DMS 273 treated with DMSO at 0.1 percent for 48 hours (cell line): ENCODE measurements around the gene ANXA5.
"Not testable (repeated sequence)": the region's sequence is repeated elsewhere in the genome, so short reads cannot be mapped to it uniquely, and the experiment has no call there.

Experiments used
- DNase-seq: peaks from one replicate; lab custom pipeline; 2025; lab: John Stamatoyannopoulos, UW

The ANXA5 gene

GRCh38 chr4:121677524-121677923 is 19.3 kb downstream of the ANXA5 start:
- DNase-seq = no peak

DNA sequence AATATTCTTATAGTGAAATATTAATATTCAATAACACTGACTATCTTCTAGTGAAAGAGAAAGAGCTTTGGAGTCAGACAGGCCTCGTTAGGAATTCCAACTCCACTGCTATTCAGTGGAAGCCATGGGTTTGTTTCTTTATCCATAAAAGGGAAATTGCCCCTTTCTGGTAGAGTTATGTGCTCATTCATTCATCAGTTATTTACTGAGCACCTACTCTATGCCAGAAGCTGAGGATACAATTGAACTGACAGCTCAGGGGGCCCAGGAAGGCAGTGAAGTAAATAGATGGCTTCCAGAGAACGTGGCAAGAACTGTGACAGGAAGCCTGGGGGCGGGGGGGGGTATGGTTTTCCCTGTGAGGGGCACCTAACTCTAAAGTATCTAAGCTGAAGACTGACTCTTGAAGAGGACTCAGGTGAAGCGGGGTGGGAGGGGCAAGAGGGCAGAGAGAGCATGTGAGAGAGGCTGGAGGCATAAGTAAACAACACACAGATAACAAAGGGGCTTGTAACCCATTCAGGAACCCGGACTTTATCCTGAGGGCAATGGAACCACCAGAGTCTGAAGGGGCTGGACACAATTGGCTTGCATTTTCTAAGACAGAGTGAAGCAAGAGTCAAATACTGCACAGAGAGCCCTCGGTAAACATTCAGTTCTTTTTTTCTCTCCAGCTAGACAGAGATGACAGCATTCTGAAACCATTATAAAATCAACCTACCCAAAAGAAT is 20.3 kb downstream of the ANXA5 start:
- DNase-seq = no peak

DNA sequence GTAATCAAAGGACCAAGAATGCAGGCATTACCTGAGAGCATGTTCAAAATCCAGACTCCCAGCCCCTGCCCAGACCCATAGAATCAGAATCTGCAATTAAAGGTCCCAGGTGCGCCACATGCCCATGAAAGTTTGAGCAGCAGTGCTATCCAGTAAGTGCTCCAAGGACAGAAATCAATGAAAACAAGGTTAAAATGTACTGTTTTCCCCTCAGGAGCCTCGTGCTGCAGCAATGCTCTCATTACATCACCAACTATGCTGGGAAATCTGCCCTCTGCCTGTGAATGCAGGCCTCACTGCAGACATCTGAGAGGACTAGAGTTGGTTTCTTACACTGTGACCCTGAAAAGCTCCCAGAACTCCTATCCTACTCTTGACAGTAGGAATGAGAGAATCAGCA is 21.1 kb downstream of the ANXA5 start:
- DNase-seq = no peak

GRCh38 chr4:121674696-121675095 is 22.1 kb downstream of the ANXA5 start:
- no peak for DNase-seq

DNA sequence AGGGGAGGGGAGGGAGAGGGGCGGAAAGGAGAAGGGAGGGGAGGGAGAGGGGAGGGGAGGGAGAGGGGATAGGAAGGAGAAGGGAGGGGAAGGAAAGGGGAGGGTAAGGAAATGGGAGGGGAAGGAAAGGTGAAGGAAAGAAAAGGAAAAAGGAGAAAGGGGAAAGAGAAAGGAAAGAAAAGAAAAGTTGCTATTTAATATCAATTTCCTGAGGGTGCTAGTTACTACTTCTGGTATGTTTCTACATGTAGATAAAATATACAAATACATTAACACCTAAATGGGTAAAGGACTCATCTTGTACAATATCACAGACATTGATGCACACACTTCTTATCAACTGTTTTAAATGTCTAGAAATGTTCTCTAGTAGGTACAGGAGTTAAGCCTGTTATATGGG is 22.6 kb downstream of the ANXA5 start:
- no peak for DNase-seq

DNA sequence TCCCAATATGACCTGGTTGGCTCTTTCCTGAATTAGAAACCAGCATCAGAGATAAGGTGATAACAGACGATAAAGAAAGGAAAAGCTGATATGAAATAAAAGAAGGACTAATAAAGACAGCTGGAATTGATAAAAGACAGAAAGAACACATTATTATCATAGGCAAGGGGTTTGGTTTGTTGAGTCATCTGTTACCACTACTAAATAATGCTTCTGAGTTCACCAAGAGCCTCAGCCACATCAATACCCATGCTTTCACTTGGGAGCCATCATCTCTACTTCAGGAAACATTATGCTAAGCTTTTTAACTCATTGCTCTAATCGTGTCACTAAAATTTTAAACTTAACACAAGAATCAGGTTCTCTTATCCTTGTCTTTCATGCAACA is 27.6 kb downstream of the ANXA5 start:
- DNase-seq = no peak

DNA sequence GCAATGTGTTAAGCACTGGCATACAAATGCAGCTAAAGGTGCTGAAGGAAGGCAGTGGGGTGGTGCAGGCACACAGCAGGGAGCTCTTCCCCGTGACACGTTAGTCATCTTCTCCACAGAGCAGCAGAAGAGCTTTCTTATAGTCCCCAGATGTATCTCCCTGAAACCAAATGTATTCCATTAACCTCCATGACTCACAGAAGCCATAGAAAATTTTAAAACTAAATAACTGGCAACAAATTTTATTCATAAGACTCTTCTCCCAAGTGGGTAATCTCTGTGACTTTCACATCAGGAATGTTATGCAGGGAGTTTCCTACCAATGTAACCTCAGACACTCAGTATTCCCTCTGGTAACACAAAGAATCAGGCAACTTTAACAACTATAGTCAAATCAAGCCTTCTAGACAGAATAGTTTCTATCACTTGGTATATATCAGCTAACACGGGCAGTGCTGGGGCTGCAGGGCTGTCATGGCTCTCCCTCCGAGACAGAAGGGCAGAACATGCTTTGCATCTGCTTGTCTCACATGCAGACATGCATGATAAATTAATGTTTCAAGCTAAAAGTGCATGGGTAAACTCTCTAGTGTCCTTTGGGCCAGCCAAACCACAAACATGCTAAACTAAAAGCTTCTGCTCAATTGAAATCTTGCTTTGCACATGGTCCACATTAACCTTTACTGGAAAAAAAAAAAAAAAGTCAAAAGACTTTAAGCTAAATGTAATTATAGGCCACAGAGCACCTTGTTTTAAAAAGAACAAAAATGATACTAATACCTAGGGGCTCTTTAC is 28.2 kb downstream of the ANXA5 start:
- DNase-seq = no peak

DNA sequence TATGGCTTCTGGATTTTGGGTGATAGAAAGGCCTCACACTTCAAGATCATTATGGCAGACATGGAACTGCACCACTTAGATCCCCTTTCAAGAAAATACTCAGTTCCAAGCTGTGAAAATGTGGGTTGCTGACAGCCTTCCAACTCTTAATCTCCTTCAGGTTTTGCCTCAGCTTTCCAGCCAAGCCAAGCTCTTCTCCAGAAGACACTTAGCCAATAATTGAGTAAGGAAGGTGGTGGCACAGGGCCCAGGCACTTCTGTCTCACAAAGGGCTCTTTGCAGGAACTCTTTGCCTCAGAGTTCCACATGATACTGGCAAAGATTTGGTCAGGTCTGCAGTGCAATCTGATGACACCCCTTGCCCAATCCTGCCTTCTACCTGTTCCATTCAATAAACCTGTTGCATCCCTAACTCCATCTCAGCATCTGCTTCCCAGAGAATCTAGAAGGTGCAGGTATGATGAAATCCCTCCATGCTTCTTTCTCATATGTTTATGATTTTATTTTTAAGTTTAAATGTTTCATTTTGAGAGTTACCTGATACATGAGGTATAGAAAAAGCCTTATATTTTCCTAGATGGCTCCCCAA is 30.6 kb downstream of the ANXA5 start:
- DNase-seq = no peak

- no peak for DNase-seq
These were observed 31.4 kb downstream of the ANXA5 start for GRCh38 chr4:121665371-121665770.

GRCh38 chr4:121662225-121662624 is 34.6 kb downstream of the ANXA5 start:
- DNase-seq = no peak

DNA sequence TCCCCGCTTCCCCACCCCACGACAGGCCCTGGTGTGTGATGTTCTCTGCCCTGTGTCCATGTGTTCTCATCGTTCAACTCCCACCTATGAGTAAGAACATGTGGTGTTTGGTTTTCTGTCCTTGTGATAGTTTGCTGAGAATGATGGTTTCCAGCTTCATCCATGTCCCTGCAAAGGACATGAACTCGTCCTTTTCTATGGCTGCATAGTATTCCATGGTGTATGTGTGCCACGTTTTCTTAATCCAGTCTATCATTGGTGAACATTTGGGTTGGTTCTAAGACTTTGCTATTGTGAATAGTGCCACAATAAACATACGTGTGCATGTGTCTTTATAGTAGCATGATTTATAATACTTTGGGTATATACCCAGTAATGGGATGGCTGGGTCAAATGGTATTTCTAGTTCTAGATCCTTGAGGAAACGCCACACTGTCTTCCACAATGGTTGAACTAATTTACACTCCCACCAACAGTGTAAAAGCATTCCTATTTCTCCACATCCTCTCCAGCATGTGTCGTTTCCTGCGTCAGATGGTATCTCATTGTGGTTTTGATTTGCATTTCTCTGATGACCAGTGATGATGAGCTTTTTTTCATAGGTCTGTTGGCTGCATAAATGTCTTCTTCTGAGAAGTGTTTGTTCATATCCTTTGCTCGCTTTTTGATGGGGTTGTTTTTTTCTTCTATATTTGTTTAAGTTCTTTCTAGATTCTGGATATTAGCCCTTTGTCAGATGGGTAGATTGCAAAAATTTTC is 36.4 kb downstream of the ANXA5 start:
- DNase-seq = not testable (repeated sequence)

- DNase-seq = no peak
These were observed 38.7 kb downstream of the ANXA5 start for GRCh38 chr4:121658125-121658524.

DNA sequence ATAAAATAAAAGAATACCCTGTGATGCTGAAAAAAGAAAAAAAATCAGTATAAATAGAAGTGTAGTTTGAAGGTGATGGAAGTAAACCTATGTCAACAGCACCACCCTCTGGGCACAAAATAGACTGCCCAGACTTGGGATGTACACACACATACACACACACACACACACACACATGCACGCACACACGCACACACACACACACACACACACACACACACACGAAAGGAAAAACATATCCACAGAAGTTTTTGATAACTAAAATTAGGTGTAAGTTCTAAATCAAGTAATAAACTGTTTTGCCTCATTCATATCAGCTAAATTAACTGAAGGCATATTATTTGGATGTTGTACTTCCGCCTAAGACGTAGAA is 40.5 kb downstream of the ANXA5 start:
- no peak for DNase-seq

DNA sequence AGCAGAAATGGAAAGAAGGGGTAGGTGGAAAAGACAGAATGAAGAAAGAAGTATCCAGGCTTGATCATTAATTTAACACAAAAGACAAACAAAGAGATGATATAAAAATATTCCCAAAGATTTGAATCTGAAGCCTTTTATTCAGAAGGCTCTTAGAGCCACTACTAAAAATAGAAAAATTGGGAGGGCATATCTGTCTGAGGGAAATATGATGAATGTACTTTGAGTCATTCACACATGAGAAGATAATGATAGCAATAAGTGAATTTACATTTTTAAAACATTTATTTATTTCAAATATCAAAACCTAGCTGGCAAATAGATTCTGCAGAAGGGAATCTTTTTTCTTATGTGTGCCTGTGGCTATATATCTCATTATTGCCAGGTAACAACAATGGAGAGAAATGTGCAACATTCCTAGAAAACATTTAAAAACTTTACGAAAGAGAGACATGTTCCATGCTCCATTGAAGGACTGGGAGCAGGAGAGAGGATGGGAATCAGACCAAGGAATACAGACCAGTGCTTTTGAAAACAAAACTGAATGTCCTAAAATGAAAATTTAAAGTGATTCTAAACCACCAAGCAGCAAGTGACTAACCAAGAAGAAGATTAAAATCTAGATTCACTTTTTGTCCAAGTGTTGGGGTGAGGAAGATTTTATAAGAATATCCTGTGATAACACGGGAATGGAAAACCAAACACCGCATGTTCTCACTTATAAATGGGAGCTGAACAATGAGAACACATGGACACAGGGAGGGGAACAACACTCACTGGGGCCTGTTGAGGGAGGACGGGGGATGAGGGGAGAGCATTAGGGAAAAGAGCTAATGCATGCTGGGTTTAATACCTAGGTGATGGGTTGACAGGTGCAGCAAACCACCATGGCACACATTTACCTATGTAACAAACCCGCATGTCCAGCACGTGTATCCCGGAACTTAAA is 41.2 kb downstream of the ANXA5 start:
- no peak for DNase-seq

DNA sequence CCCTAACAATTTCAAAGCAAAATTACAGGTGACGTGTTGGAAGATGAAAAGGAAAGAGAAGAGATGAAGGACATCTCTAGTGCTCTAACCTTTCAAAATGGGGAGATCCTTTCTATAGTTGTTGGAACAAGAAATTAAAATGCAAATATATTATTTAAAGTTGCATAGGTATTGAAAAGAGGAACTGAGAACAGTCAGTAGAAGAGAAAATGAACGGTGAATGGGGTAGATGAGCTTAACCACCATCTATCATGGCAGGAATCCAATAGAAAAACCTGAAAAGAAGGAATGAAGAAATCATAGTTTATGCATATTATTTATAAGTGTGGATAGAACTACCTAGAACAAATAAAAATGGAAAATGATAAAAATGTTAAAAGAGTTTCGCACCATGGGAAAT is 42.0 kb downstream of the ANXA5 start:
- DNase-seq = no peak

DNA sequence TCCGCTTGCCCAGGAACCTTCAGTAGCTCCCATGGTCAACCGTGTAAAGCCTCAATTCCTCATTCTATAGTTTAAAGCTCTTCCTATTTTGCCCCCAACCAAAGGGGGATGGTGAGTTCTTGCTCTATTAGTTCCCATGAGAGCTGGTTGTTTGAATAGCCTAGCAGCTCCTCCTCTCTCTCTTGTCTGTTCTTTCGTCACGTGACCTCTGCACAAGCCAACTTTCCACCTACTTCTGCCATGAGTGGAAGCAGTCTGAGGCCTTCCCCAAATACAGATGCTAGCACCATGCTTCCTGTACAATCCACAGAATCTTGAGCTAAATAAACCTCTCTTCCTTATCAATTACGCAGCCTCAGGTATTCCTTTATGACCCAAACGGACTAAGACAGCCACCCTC is 42.8 kb downstream of the ANXA5 start:
- no peak for DNase-seq

DNA sequence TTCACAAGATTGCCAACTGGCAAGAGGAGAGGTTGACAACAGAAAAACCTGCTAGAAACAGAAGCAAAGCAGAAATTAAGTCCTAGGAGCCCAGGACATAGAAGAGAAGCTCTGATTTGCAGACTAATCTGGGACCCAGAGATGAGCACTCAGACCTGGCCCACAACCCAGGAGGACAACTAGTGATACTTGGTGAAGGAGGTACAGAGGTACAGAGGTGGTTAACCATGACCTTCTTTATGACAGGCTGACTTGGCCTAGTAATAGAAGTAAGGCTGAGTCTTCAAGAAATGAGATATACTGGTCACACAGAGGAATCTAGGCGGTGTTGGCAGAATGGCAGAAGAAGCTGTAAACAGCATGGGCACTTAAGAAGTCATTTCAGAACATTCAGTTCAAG is 43.6 kb downstream of the ANXA5 start:
- no peak for DNase-seq

GRCh38 chr4:121651597-121651996 is 45.2 kb downstream of the ANXA5 start:
- DNase-seq = no peak

- no peak for DNase-seq
These were observed 46.0 kb downstream of the ANXA5 start for GRCh38 chr4:121650741-121651140.

- DNase-seq = no peak
These were observed 48.3 kb downstream of the ANXA5 start for GRCh38 chr4:121648516-121648915.

DNA sequence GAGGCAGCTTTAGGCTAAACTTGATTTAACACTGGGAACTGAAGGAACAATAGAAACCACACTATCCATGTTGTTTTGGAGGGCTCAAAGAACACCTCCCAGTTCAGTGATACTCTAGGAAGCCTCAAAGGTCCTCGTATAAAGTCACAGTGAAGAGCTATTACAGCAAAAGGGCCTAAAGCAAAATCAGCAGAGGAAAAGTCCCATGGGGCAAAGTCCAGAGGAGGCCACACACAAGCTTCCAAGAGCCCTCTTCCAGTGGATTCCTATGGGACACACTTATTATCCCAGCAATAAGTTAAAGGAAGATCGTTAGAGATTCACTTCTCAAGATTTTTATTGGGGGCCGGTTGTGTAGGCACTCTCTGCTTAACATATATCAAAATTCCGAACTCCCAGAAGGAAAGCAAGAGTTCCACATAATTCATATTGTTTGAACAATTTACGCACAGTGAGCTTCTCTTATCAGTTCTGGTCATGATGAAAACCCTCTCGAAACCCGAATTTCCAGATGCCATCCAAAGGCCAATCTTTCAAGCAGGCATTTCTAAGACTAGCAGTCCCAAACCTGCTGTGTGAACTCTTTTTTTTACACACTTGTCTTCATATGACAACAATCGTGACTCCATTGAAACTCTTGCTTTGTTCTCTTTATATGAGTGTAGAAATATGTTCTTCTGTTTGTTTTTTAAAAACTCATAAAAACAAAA is 53.7 kb downstream of the ANXA5 start:
- no peak for DNase-seq
